Measurements from ENCODE around the gene RDX.
"Not testable (repeated sequence)": the region's sequence is repeated elsewhere in the genome, so short reads cannot be mapped to it uniquely, and the experiment has no call there.

The RDX gene

GRCh38 chr11:110303414-110303826, 7.0 kb upstream of the RDX start:
- DNase-seq, result no peak

- DNase-seq, result no peak
Observed at GRCh38 chr11:110301577-110301976, 5.2 kb upstream of the RDX start.

DNA sequence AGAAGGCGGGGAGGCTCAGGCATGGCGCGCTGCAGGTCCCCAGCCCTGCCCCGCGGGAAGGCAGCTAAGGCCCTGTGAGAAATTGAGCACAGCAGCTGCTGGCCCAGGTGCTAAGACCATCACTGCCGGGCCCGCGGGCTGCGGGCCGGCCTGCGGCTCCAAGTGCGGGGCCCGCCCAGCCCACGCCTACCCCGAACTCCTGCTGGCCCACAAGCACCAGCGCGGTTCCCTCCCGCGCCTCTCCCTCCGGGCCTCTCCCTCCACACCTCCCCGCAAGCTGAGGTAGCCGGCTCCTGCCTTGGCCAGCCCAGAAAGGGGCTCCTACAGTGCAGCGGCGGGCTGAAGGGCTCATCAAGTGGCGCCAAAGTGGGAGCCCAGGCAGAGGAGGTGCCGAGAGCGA, 4.6 kb upstream of the RDX start:
- no peak for DNase-seq

DNA sequence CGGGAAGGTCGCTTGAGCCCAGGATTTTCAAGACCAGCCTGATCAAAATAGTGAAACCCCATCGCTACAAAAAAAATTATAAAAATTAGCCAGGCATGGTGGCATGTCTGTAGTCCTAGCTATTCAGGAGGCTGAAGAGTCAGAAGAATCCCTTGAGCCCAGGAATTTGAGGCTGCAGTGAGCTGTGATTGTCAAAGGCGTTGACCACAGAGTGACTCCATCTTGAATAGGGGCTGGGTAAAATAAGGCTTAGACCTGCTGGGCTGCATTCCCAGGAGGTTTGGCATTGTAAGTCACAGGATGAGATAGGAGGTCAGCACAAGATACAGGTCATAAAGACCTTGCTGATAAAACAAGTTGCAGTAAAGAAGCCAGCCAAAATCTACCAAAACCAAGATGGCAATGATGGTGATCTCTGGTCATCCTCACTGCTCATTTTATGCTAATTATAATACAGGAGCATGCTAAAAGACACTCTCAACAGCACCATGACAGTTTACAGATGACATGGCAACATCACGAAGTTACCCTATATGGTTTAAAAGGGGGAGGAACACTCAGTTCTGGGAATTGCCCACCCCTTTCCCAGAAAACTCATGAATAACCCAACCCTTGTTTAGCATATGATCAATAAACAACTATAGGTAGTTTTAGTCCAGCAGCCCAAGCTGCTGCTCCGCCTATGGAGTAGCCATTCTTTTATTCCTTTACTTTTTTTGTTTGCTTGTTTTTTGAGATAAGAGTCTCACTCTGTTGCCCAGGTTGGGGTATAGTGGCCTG, 2.8 kb upstream of the RDX start:
- no peak for DNase-seq

DNA sequence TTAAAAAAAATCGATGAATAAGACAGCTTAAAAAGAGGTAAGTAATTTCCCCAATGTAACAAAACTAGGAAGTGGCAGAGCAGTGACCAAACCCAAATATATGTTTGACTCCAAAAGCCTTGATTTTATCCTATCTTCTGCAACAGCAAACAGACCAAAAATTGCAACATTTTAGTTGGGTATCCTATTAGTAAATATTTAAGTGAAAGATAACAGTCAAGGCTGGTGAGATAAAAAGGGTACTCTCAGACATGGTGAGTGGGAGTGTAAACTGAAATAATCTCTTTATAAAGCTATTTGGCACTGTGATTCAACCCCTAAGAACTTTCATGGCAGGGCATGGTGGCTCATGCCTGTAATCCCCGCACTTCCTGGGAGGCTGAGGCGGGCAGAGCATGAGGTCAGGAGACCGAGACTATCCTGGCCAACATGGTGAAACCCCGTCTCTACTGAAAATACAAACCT, 1.9 kb upstream of the RDX start:
- no peak for DNase-seq

GRCh38 chr11:110297726-110298300, 1.4 kb upstream of the RDX start:
- no peak for DNase-seq

GRCh38 chr11:110297076-110297725, 787 bp upstream of the RDX start:
- no peak for DNase-seq

- no peak for DNase-seq
Observed at GRCh38 chr11:110295531-110296225, 736 bp downstream of the RDX start.

- DNase-seq, result no peak
Observed at GRCh38 chr11:110295086-110295485, 1.3 kb downstream of the RDX start.

GRCh38 chr11:110294509-110294908, 1.9 kb downstream of the RDX start:
- DNase-seq, result no peak

DNA sequence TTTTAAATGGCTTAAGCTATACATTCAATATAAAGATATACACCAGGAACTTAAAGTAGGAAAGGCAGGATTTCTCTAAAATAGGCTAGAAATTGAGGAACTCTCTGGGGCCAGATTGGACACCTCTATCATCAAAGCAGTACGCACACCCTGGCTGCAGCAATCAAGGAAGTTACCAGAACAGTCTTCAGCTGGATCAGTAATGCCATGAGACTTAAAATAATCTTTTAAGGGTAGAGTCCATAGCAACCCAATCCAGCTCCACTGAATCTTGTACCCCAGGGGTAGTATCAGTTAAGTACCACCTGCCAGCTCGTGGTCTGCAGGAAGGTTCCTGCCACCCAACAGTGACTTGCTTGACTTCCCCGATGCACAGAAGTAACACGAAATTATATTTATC, 3.0 kb downstream of the RDX start:
- DNase-seq, result no peak

GRCh38 chr11:110292146-110292545, 4.3 kb downstream of the RDX start:
- DNase-seq, result not testable (repeated sequence)

DNA sequence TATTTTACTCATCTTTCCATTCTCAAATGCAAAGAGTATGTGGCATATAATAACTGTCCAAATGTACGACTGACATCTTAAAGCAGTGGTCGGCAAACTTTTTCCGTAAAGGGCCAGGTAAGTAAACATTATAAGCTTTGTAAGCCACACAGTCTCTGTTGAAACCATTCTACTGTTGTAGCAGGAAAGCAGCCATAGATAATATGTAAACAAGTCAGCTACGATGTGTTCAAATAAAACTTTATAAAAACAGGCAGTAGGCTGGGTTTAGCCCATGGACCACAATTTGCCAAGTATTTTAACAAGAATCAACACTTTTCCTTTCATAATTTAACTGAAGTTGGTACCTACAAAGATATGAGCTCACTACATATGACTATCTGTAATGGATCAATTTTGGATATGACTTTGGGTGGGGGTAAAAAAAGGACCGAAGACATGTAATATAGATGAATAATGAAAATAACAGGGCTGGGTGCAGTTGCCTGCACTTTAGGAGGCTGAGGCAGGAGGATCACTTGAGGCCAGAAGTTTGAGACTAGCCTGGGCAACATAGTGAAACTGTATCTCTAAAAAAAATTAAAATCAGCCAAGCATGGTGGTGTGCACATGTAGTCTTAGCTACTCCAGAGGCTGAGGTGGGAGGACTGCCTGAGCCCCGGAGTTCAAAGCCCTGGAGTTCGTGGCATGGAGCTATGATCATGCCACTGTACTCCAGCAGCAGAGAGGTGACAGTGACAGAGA, 5.7 kb downstream of the RDX start:
- no peak for DNase-seq

DNA sequence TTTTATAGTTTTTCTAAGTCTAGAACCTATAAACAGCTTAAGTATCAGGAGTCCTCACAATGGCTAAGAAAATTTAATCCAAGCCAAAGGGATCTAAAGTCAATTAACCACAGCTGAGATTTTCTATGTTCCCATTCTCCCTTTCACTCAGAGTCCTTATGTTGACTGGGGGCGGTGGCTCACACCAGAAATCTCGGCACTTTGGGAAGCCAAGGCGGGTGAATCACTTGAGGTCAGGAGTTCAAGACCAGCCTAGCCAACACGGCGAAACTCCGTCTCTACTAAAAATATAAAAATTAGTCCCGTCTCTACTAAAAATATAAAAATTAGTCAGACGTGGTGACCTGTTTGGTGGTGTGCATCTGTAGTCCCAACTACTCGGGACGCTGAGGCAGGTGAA, 6.9 kb downstream of the RDX start:
- no peak for DNase-seq

GRCh38 chr11:110287537-110287936, 8.9 kb downstream of the RDX start:
- DNase-seq, result no peak

- no peak for DNase-seq
Observed at GRCh38 chr11:110286298-110287040, 9.9 kb downstream of the RDX start.

DNA sequence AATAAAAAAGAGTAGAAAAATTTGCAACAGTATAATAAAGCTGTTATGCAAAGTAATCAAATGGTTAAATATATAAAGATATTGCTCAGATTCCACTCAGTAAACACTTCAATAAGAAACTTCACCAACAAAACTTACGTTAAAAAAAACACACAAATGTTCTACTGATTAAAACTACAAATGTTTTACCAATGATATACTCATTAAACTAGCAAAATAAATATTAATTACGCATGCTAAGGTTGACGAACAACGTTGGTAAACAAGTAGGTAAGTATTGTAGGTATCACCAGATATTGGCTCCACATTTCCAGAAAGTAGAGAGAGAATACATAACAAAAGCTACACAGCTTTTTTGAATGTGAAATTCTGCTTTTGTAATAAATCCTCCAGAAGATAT, 12.6 kb downstream of the RDX start:
- no peak for DNase-seq

GRCh38 chr11:110280595-110280994, 15.8 kb downstream of the RDX start:
- DNase-seq, result not testable (repeated sequence)

DNA sequence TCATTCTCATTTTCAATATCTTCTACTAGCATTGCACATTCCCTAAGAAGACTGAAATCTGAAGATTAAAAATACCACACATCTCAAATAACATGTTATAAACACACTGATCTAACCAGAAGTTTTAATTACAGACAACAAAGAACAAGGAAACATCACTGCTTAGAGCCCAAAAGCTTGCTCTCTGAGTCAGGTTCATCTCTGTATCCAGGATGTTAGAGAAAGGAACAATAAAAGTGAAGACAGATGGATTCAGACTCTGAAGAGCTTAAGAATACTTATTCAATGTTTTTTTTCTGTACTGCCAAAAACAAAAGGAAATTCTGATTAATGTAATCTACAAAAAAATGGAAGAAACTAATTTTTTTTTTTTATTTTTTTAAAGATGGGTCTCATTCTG, 16.5 kb downstream of the RDX start:
- DNase-seq, result no peak

DNA sequence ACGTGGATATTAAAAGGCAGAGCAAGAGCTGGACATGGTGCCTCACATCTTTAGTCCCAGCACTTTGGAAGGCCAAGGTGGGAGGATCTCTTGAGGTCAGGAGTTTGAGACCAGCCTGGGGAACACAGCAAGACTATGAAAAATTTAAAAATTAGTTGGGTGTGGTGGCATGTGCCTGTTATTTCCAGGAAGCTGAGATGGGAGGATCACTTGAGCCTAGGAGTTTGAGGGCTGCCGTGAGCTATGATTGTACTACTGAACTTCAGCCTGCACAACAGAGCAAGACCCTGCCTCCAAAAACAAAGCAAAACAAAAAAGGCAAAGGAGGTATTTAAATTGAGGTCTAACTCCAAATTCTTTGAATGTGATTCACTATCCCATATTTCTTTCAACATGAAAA, 23.5 kb downstream of the RDX start:
- no peak for DNase-seq

GRCh38 chr11:110269996-110270395, 26.4 kb downstream of the RDX start:
- DNase-seq, result no peak

GRCh38 chr11:110268441-110268840, 28.0 kb downstream of the RDX start:
- no peak for DNase-seq

Data from SHP77 treated with DMSO at 0.1 percent for 48 hours (cell line).